ENCODE results near the gene ARHGEF7. TPM values are rescaled to one million over a fixed set of nuclear protein-coding genes. Genes with fewer than 3 reads are reported as not detected.

Gene ARHGEF7
- total and polyA plus RNA-seq, 4 experiments from 2014 or later, result 6.6 to 73.7 (median 40.7) TPM

DNA sequence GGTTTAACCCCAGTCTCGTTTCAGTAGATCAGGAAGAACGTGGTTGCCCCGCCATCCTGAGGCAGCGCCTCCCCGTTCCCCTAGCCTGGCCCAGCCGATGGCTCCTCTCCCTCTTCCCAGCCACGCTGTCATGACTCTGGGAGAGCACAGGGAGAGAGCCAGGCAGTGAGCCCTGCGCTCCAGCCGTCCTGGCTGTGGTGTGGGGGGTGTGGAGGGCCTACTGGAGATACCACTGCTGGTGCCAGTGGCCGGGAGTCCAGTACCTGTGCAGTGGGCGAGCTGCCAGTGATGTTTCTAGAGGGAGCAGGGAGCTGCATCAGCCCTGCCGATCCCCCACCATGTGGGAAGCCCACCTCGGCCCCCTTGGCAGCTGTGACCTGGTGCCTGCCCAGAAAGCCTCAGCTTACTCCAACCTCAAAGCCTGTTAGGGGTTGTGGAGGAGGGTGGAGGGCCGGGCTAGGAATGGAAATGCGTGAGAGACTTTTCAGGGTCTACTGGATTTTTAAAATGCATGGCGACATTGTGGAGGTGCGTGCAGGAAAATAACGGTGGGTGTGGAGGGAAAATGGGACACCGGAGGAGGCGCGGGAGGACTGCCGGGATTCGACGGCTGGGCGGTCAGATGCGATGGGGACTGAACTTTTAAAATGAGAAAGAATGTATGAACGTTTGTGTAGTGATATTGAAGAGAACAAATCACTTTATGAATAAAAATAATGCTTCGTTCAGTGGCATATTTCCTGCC is 210.2 kb downstream of the ARHGEF7 start:
- peaks cover 0 to 6% (median 4%) of the 10 kb centered on the region in 4 donors for H3K4me1 Mint-ChIP-seq
- Histone ChIP-seq H3K36me3 (ENCODE audit: insufficient read depth, low read length) (no peaks in the 10 kb centered on the region), H3K9me3 (ENCODE audit: control insufficient read depth in 1 of 2, low read length in 2 of 2) (no peaks in the 10 kb centered on the region), H3K4me1 (ENCODE audit: insufficient read depth, low read length) (no peaks in the 10 kb centered on the region), H3K27ac (ENCODE audit: low read depth, low read length) (no peak overlapping the region), H3K4me3 (ENCODE audit: low read length in 2 of 2) (no peak overlapping the region), H3K27me3 (ENCODE audit: insufficient read depth, low read length) (no peaks in the 10 kb centered on the region)
- peaks cover 0 to 3% of the 10 kb centered on the region in 2 donors for H3K36me3 Mint-ChIP-seq
- peak overlapping the region in 2 of 7 donors; percentile 41 to 54 for H3K27ac Mint-ChIP-seq
- POLR2A ChIA-PET (ENCODE audit: partially characterized antibody), result no interaction called here
- intact Hi-C loops (cut with micrococcal nuclease), result no loop called here
- peaks cover 0 to 4% of the 10 kb centered on the region in 2 donors for H3K27me3 Mint-ChIP-seq
- H3K4me3 Mint-ChIP-seq, result no peak overlapping the region
- no peak for DNase-seq
- peaks cover 0 to 2% (median 0%) of the 10 kb centered on the region in 8 donors for H3K9me3 Mint-ChIP-seq
- CTCF ChIA-PET (ENCODE audit: partially characterized antibody), result no interaction called here

- ChIA-PET CTCF (ENCODE audit: partially characterized antibody) (no interaction called here), POLR2A (ENCODE audit: partially characterized antibody) (no interaction called here)
- Mint-ChIP-seq H3K27ac (peak overlapping the region in 1 of 7 donors; percentile 62), H3K36me3 (peaks cover 0 to 7% of the 10 kb centered on the region in 2 donors), H3K27me3 (peaks cover 0 to 4% of the 10 kb centered on the region in 2 donors), H3K4me1 (peaks cover 0 to 6% (median 4%) of the 10 kb centered on the region in 4 donors), H3K9me3 (peaks cover 0 to 2% (median 0%) of the 10 kb centered on the region in 8 donors), H3K4me3 (no peak overlapping the region)
- H3K4me1 ChIP-seq (ENCODE audit: insufficient read depth, low read length), result no peaks in the 10 kb centered on the region
- intact Hi-C loops (cut with micrococcal nuclease), result no loop called here
- no peaks in the 10 kb centered on the region for H3K9me3 ChIP-seq (ENCODE audit: control insufficient read depth in 1 of 2, low read length in 2 of 2)
- H3K27ac ChIP-seq (ENCODE audit: low read depth, low read length), result no peak overlapping the region
- H3K4me3 ChIP-seq (ENCODE audit: low read length in 2 of 2), result no peak overlapping the region
- DNase-seq, result no peak
- H3K36me3 ChIP-seq (ENCODE audit: insufficient read depth, low read length), result no peaks in the 10 kb centered on the region
- no peaks in the 10 kb centered on the region for H3K27me3 ChIP-seq (ENCODE audit: insufficient read depth, low read length)
Measured at GRCh38 chr13:111325941-111326620, 211.0 kb downstream of the ARHGEF7 start.

GRCh38 chr13:111326621-111326965 is 211.5 kb downstream of the ARHGEF7 start:
- POLR2A ChIA-PET (ENCODE audit: partially characterized antibody), result no interaction called here
- intact Hi-C loops (cut with micrococcal nuclease), result no loop called here

DNA sequence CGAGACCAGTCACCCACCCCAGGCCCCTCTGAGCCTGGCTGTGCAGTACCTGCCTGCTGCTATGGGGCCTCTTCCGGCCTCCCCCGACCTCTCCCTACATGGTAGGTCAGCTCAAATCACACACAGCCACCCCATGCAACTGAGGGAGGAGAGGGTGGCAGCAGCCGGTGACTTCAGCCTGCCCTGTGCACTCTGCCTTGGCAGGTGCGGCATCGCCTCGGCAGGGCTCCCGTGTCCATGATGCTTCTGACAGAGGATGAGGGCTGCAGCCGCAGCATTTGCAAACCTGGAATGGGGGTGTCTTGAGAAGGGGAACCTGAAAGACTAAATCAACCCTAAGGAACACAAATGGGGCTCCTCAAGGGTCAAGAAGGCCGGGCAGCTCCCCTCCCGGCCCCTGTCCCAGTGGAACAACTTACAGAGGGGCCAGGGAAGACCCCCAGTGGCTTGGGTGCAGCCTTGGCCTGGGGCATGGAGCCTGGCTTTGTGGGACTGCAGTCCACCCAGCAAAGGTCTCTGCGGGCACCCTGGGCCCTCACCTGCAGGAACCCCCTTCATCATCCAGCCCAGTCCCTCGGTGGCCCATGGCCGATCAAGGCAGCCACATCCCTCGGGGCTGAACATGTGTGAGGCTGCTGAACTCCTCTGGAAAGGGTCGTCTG is 212.0 kb downstream of the ARHGEF7 start:
- H3K9me3 ChIP-seq (ENCODE audit: control insufficient read depth in 1 of 2, low read length in 2 of 2), result no peaks in the 10 kb centered on the region
- peaks cover 0 to 6% (median 4%) of the 10 kb centered on the region in 4 donors for H3K4me1 Mint-ChIP-seq
- H3K4me3 ChIP-seq (ENCODE audit: low read length in 2 of 2), result no peak overlapping the region
- H3K27ac ChIP-seq (ENCODE audit: low read depth, low read length), result no peak overlapping the region
- no peaks in the 10 kb centered on the region for H3K4me1 ChIP-seq (ENCODE audit: insufficient read depth, low read length)
- no peaks in the 10 kb centered on the region for H3K36me3 ChIP-seq (ENCODE audit: insufficient read depth, low read length)
- CTCF ChIA-PET (ENCODE audit: partially characterized antibody), result no interaction called here
- POLR2A ChIA-PET (ENCODE audit: partially characterized antibody), result no interaction called here
- H3K36me3 Mint-ChIP-seq, result peaks cover 0 to 11% of the 10 kb centered on the region in 2 donors
- H3K27me3 Mint-ChIP-seq, result peaks cover 0 to 4% of the 10 kb centered on the region in 2 donors
- intact Hi-C loops (cut with micrococcal nuclease), result no loop called here
- peaks cover 0 to 5% (median 0%) of the 10 kb centered on the region in 8 donors for H3K9me3 Mint-ChIP-seq
- no peaks in the 10 kb centered on the region for H3K27me3 ChIP-seq (ENCODE audit: insufficient read depth, low read length)
- no peak overlapping the region for H3K4me3 Mint-ChIP-seq
- no peak for DNase-seq
- H3K27ac Mint-ChIP-seq, result no peak overlapping the region

More at GRCh38 chr13:111326621-111326965, 211.5 kb downstream of the ARHGEF7 start:
- Histone ChIP-seq H3K4me3 (ENCODE audit: low read length in 2 of 2) (no peak overlapping the region), H3K36me3 (ENCODE audit: insufficient read depth, low read length) (no peaks in the 10 kb centered on the region), H3K27ac (ENCODE audit: low read depth, low read length) (no peak overlapping the region), H3K4me1 (ENCODE audit: insufficient read depth, low read length) (no peaks in the 10 kb centered on the region), H3K9me3 (ENCODE audit: control insufficient read depth in 1 of 2, low read length in 2 of 2) (no peaks in the 10 kb centered on the region), H3K27me3 (ENCODE audit: insufficient read depth, low read length) (no peaks in the 10 kb centered on the region)
- H3K4me1 Mint-ChIP-seq, result peaks cover 0 to 6% (median 4%) of the 10 kb centered on the region in 4 donors
- peaks cover 0 to 2% (median 0%) of the 10 kb centered on the region in 8 donors for H3K9me3 Mint-ChIP-seq
- CTCF ChIA-PET (ENCODE audit: partially characterized antibody), result no interaction called here
- no peak for DNase-seq
- H3K27ac Mint-ChIP-seq, result no peak overlapping the region
- no peak overlapping the region for H3K4me3 Mint-ChIP-seq
- peaks cover 0 to 7% of the 10 kb centered on the region in 2 donors for H3K36me3 Mint-ChIP-seq
- H3K27me3 Mint-ChIP-seq, result peaks cover 0 to 4% of the 10 kb centered on the region in 2 donors

GRCh38 chr13:111327730-111328573 is 212.8 kb downstream of the ARHGEF7 start:
- Mint-ChIP-seq H3K4me3 (no peak overlapping the region), H3K9me3 (peaks cover 0 to 6% (median 3%) of the 10 kb centered on the region in 8 donors), H3K36me3 (peaks cover 0 to 14% of the 10 kb centered on the region in 2 donors), H3K4me1 (peaks cover 0 to 6% (median 4%) of the 10 kb centered on the region in 4 donors), H3K27me3 (peaks cover 1 to 4% of the 10 kb centered on the region in 2 donors), H3K27ac (peak overlapping the region in 1 of 7 donors; percentile 54)
- intact Hi-C loops (cut with micrococcal nuclease), result no loop called here
- Histone ChIP-seq H3K4me1 (ENCODE audit: insufficient read depth, low read length) (no peaks in the 10 kb centered on the region), H3K27ac (ENCODE audit: low read depth, low read length) (no peak overlapping the region), H3K27me3 (ENCODE audit: insufficient read depth, low read length) (no peaks in the 10 kb centered on the region), H3K4me3 (ENCODE audit: low read length in 2 of 2) (no peak overlapping the region), H3K36me3 (ENCODE audit: insufficient read depth, low read length) (no peaks in the 10 kb centered on the region), H3K9me3 (ENCODE audit: control insufficient read depth in 1 of 2, low read length in 2 of 2) (no peaks in the 10 kb centered on the region)
- no peak for DNase-seq
- ChIA-PET CTCF (ENCODE audit: partially characterized antibody) (no interaction called here), POLR2A (ENCODE audit: partially characterized antibody) (no interaction called here)

DNA sequence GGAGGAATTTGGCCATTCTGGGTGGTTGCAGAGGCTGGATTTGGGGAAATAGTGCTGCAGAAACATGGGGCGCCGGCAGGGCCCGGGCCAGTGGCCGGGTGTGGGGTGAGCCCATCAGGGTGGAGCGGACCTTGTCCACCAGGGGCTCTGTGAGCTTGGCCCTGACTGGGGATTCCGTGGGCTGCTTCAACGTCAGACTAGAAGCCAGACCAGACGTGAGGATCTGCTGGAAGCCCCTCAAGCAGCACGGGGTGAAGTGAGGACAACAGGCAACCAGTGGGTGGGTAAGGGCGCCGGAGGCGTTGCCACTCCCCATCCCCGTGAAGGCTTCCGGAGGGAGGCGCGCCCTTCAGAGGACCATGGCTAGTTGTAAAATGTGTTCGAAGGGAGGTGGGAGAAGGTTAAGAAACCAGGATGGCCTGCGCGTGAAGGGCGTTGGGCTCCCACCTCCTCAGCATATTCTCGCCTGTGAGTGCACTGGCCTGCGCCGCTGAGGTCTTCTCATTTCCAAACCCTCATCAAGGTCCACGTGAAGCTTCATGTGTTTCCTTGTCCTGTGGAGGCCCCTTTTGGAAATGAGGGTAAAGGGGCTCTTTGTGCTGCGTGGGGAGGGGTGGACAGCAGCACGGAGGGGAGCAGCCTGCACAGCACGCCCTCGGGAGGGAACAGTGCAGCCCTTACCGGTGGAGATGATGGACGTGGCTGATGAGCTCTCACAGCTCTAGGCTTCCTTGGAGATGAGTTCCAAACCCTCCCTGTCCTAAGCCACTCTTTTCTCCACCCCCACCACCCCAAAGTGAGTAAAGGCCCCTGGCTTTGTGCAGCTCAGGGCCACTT is 213.7 kb downstream of the ARHGEF7 start:
- no peak overlapping the region for H3K27ac Mint-ChIP-seq
- CTCF ChIA-PET (ENCODE audit: partially characterized antibody), result no interaction called here
- intact Hi-C loops (cut with micrococcal nuclease), result no loop called here

More for the DNA sequence above, 213.7 kb downstream of the ARHGEF7 start:
- no peak overlapping the region for H3K27ac ChIP-seq (ENCODE audit: low read depth, low read length)
- POLR2A ChIA-PET (ENCODE audit: partially characterized antibody), result no interaction called here
- H3K4me3 ChIP-seq (ENCODE audit: low read length in 2 of 2), result no peak overlapping the region
- H3K36me3 ChIP-seq (ENCODE audit: insufficient read depth, low read length), result no peaks in the 10 kb centered on the region
- H3K4me1 ChIP-seq (ENCODE audit: insufficient read depth, low read length), result no peaks in the 10 kb centered on the region
- Mint-ChIP-seq H3K4me3 (no peak overlapping the region), H3K27me3 (peaks cover 1% of the 10 kb centered on the region in 2 donors), H3K4me1 (peaks cover 0 to 3% (median under 1%) of the 10 kb centered on the region in 4 donors), H3K36me3 (peaks cover 0 to 20% of the 10 kb centered on the region in 2 donors), H3K9me3 (peaks cover 0 to 9% (median 5%) of the 10 kb centered on the region in 8 donors)
- H3K27me3 ChIP-seq (ENCODE audit: insufficient read depth, low read length), result no peaks in the 10 kb centered on the region
- DNase-seq, result no peak
- H3K9me3 ChIP-seq (ENCODE audit: control insufficient read depth in 1 of 2, low read length in 2 of 2), result no peaks in the 10 kb centered on the region

Data from CD4-positive, alpha-beta memory T cell (primary cell).